Loucy (cell line): Measurements from ENCODE around the gene PDRG1.

ENCODE experiments used
- CTCF ChIP-seq: fragments of 200-600 bp; sonication (generic); conservative IDR thresholded peaks from 2 replicates; pipeline ENCODE4 v1.5.1; 2014; ENCODE audit warnings: mild to moderate bottlenecking, antibody characterized with exemption, low read length
- EZH2phosphoT487 ChIP-seq: fragments of 200-600 bp; IDR thresholded peaks from 2 replicates; pipeline ENCODE4 v1.6.1; 2018; ENCODE audit warnings: antibody characterized with exemption, mild to moderate bottlenecking, moderate library complexity, borderline replicate concordance

DNA sequence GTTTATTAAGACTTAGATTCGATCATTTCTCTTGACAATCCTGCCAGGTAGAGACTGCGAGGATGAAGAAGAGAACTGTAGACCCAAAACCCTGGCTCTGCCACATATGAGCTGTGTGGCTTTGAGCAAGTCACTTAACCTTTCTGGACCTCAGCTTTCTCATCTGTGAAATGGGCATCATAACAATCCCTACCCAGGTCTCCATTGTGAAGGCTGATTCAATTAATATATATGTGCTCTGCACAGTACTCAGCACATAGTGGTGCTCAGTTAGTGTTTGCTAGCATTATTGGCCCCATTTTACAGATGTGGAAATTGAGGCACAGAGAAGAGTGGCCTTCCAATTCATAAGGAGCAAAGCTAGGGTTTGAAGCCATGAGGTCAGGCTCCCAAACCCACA lies 24.0 kb upstream of the PDRG1 start:
- no peak for TF ChIP-seq CTCF
- TF ChIP-seq EZH2phosphoT487: no peak
